LNCAP (cell line): Measurements from ENCODE around the gene TMEM266.

Experiments
- TF ChIP-seq, protein P1 (sequence below): fragments of 450-650 bp; IDR thresholded peaks from 2 replicates; pipeline ENCODE4 v1.5.1; 2017; ENCODE audit warnings: mild to moderate bottlenecking

Gene TMEM266

DNA sequence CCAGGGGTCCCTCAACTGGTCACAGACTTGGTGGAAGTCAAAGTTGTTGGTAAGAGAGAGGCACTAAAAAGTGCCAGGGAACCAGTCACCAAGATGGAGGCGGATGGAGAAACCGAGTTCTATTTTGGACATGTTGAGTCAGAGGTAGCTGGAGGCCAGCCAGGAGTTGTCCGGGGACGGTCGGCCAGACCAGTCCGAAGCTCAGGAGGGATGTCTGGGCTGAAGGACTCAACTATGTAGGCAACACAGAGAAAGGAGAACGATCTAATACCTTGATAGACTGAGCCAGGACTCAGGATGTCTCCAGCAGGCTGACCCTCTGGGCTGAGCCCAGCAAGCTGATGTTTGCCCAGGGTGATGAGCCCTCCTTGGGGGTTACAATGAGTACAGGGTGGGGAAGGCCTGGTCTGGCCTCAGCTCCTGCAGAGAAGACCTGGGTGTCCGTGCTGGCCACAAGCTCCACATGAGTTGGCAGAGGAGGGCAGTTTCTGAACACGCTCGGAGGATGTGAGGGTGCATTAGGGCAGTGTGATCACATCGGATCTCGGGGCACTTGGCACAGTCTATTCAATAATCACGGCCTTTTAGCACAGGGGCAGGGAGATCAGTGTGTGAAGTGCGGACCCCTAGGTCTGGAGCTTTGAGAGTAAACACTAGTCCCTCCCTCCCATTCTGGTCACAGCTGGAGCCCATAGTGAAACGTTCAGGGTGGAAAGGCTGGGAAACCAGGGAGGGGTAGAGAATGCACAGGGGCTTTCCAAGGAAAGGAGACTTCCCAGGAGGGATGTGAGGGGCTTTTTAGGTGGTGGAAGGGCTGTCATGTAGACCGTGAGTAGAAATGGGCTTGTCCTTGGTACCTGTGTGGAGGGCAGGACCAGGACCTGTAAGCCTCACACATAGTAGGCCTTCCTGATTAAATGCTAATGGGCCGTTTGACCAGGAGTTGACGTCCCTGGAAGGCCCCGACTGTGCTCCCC is 139.6 kb downstream of the TMEM266 start:
- TF ChIP-seq, protein P1, sequence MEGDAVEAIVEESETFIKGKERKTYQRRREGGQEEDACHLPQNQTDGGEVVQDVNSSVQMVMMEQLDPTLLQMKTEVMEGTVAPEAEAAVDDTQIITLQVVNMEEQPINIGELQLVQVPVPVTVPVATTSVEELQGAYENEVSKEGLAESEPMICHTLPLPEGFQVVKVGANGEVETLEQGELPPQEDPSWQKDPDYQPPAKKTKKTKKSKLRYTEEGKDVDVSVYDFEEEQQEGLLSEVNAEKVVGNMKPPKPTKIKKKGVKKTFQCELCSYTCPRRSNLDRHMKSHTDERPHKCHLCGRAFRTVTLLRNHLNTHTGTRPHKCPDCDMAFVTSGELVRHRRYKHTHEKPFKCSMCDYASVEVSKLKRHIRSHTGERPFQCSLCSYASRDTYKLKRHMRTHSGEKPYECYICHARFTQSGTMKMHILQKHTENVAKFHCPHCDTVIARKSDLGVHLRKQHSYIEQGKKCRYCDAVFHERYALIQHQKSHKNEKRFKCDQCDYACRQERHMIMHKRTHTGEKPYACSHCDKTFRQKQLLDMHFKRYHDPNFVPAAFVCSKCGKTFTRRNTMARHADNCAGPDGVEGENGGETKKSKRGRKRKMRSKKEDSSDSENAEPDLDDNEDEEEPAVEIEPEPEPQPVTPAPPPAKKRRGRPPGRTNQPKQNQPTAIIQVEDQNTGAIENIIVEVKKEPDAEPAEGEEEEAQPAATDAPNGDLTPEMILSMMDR: no peak

DNA sequence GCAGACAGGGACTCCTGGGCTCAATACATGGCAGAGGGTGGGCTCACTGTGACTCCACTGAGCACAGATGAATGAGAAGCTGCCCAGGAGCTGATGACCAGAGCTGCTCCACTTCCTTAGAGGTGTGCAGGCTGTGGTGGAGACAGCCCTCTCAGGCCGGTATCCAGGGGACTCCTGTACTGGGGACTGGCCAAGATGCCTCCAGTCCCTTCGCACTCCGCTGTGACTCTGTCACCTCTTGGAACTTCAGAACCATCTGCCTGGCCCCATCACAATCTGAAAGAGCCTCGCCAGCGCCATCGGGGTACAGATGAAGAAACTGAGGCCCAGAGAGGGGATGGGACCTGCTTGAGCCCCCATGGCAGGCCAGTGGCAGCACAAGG is 140.3 kb downstream of the TMEM266 start:
- TF ChIP-seq, protein P1: no peak

DNA sequence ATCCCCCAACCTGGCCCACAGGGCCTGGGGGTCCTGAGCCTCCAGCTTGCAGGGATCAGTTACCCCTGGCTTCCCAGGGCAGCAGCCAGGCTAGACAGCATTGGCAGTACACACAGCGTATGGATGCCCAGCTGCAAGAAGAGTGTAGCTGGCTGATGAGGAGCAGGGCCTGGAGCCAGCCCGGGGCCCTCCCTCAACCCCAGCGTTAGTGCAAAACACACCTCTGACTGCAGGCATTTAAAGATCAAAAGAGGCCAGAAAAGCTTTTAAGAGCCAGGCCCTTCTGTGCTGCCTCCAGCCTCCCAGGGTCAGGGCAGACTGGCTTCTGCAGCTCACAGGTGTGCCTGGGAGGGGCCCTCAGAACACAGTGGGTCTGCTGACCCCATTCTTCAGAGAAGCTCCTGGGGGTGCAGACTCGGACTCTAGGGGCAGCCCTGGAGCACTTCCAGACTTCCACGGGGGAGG is 140.9 kb downstream of the TMEM266 start:
- TF ChIP-seq, protein P1: no peak

DNA sequence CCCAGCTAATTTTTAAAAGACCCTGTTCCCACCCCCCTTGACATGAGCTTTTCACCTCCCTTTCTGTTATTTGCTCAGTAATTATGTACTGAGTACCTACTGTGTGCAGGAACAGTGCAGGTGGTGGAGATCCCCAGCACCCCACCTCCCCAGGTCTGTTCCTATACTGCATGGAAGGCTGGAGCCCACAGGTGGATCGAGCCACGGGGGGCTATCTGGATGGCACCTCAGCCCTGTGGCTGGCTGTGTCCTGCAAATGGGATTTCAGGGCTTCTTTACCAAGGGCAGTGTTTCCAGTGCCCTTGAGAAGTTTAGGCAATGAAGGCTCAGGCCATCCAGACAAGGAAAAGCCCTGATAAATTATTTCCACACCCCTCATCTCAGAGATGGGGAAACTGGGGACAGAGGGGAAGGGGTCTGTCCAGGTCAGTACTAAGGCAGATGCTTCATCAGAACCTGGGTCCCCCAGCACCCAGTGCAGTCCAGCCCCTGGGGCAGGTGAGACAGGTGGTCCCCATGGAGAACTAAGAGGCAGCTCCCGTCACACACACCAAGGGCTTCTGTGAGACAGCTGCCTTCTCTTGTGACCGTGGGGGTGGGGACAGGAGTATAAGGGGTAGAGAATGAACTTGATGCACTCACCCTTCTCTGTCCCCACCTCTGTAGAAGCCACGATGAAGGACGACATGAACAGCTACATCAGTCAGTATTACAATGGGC is 141.9 kb downstream of the TMEM266 start:
- TF ChIP-seq, protein P1: no peak

DNA sequence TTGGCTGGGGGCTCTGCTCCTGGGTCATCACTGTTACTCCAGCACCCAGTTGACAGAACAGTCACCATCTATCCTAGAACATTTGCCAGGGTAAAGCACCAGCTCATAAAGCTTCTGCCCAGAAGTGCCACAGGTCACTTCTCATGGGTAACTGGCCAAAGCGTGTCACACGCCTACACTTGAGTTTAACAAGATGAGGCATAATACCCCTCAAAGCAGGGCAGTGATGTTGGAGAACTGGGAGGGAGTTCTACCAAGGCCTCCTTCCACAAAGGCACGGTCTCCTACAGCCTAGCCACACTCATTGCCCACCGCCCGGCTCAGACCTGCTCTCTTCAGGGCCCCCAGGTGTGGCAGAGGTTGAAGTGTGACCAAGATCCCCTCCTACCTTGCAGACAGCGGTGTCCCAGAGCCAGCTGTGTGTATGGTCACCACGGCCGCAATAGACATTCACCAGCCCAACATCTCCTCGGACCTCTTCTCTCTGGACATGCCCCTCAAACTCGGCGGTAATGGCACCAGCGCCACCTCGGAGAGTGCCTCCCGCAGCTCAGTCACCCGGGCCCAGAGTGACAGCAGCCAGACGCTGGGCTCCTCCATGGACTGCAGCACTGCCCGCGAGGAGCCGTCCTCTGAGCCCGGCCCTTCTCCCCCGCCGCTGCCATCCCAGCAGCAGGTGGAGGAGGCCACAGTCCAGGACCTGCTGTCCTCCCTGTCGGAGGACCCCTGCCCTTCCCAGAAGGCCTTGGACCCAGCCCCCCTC is 143.7 kb downstream of the TMEM266 start:
- TF ChIP-seq, protein P1: no peak

DNA sequence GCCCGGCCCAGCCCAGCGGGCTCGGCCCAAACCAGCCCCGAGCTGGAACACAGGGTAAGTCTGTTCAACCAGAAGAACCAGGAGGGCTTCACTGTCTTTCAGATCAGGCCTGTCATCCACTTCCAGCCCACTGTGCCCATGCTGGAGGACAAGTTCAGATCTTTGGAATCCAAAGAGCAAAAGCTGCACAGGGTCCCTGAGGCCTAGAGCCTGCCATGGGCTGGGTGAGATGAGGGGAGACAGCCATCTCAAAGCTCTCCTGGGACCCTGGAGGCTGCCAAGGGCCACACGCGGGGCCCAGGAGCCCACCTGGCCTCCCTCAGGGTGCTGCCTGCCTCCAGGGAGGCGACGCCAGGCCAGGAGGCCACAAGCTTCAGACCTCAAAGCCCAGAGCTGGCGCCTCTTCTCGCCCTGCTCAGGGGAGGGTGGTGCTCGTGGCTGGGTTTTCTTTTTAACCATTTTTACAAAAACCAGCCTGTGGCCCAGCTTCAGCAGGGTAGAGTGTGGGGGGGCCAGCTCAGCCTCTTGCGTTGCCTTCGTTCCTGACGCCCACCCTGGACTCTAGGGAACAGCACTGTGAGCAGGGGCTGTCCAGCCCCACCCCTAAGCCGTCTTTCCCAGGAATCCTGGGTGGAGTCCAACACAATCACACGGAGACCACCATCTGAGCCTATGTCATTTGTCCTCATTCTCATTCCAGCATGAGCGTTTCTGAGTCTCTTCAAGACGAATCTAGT is 144.5 kb downstream of the TMEM266 start:
- TF ChIP-seq, protein P1: no peak
